ENCODE data around the gene PLEKHM1.

- TF ChIP-seq, protein P1, sequence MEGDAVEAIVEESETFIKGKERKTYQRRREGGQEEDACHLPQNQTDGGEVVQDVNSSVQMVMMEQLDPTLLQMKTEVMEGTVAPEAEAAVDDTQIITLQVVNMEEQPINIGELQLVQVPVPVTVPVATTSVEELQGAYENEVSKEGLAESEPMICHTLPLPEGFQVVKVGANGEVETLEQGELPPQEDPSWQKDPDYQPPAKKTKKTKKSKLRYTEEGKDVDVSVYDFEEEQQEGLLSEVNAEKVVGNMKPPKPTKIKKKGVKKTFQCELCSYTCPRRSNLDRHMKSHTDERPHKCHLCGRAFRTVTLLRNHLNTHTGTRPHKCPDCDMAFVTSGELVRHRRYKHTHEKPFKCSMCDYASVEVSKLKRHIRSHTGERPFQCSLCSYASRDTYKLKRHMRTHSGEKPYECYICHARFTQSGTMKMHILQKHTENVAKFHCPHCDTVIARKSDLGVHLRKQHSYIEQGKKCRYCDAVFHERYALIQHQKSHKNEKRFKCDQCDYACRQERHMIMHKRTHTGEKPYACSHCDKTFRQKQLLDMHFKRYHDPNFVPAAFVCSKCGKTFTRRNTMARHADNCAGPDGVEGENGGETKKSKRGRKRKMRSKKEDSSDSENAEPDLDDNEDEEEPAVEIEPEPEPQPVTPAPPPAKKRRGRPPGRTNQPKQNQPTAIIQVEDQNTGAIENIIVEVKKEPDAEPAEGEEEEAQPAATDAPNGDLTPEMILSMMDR (IDR thresholded peaks at IDR 0.05): no peak
- TF ChIP-seq EP300 (IDR thresholded peaks at IDR 0.05; ENCODE audit: low read depth): no peak
- no peak for TF ChIP-seq POLR2AphosphoS5 (IDR thresholded peaks at IDR 0.05)
- no peak for TF ChIP-seq POLR2A (IDR thresholded peaks at IDR 0.05)
Measured at GRCh38 chr17:45393411-45393810, 97.1 kb downstream of the PLEKHM1 start.
